NCI-H1930 (cell line): ENCODE results near the gene SCN5A.

ENCODE experiments used
- DNase-seq, 2 experiments: peaks; one replicate each; lab custom pipeline; 2025; lab: John Stamatoyannopoulos, UW

Gene SCN5A

DNA sequence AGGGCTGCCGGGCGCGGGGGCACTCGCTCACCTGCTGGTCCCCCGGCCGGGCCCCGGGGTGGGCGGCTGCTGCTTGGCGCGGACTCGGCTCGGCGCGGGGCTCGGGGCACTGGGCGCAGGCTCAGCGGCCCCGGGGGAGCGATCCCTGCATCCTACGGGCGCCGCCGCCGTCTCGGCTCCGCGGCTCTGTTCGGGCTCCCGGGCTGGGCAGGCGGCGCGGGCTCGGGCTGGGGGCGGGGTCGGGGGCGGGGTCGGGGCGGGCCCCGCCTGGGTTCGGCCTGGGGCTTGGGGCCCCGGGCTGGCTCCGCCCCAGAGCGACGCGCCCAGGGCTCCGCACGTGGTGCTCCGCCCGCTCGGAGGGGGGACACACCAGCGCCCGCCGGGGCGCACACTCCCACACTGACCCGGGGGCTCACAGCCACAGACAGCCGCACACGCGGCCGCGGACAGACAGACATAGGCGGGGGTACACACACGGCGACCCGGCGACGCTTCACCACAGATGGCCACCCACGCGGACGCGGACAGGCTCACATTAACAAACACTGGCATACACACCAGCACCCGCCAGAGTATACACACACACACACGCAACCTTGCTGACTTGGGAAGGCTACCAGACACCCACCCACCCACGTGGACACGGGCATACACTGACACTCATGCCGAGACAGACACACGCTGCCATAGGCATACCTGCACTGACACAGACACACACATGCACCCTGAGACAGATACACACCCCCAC is at the start of gene SCN5A:
Gene SCN5A (minus strand): TSS at position 188 of the 748 bp plus-strand sequence. CDS start 16,380 bp downstream, outside the sequence.
- peak in 1 of 2 experiments; percentile 49 for DNase-seq

DNA sequence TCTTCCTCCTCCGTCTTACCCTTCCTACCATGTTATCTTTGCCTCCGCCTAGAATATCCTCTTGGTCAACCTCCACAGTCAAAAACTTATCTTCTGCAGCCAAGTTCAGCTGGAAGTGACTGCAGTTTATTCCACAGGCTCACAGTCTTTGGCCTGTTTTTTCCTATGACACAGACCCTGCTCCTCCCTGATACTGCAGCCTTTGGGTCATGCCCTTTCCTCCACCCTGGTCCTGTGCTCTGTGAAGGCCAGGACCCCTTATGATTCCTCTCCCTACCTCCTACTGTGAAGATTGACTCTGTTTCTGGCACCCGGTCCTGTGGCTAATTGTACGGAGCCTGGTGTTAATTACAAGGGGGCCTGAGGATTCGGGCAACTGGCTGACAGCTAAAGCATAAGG is 49.3 kb upstream of the SCN5A start:
- no peak for DNase-seq

DNA sequence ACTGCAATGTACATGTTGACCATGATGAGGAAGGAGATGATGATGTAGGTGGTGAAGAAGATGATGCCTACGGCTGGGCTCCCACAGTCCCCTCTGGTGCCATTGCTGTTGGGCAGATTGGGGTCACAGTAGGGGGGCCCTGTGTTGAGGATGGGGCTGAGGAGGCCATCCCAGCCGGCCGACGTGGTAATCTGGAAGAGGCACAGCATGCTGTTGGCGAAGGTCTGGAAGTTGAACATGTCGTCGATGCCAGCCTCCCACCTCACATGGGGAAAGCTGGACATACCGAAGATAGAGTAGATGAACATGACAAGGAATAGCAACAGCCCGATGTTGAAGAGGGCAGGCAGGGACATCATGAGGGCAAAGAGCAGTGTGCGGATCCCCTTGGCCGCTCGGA is 48.6 kb upstream of the SCN5A start:
- DNase-seq, result no peak

DNA sequence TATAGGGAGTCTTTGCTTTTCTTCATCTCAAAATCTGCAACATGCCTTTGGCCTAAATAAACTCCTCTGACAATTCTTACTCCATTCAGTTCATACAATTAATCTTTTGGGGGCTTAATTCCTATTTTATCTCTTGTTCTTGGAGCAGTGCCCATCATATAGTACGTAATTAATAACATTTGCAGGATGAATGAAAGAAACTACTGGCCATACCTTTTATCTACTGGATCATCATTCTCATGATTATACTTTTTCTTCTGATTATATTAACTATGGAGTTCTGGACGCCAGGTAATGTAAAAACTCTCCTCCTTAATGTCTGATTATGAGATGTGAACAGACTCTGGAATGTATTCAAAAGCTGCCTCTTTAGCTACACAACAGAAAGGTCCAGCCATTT is 46.5 kb upstream of the SCN5A start:
- DNase-seq, result no peak

DNA sequence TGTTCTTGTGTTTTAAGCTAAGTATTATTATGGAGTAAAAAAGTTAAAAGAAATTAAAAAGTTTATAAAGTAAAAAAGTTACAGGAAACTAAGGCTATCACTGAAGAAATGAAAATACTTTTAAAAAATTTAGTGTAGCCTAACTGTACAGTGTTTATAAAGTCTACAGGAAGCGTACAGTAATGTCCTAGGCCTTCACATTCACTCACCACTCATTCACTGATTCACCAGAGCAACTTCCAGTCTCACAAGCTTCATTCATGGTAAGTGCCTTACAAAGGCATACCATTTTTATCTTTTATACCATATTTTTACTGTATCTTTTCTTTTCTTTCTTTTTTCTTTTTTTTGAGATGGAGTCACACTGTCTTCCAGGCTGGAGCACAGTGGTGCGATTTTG is 40.7 kb upstream of the SCN5A start:
- DNase-seq, result no peak

DNA sequence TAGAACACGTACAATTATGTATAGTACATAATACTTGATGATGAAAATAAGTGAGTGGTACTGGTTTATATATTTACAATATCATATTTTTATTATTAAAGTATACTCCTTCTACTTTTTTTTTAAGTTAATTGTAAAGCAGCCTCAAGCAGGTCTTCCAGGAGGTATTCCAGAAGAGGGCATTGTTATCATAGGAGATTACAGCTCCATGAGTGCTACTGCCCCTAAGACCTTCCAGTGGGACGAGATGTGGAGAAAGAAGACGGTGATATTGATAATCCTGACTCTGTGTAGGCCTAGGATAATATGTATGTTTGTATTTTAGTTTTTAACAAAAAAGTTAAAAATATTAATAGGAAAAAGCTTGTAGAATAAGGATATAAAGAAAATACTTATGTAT is 40.3 kb upstream of the SCN5A start:
- no peak for DNase-seq

DNA sequence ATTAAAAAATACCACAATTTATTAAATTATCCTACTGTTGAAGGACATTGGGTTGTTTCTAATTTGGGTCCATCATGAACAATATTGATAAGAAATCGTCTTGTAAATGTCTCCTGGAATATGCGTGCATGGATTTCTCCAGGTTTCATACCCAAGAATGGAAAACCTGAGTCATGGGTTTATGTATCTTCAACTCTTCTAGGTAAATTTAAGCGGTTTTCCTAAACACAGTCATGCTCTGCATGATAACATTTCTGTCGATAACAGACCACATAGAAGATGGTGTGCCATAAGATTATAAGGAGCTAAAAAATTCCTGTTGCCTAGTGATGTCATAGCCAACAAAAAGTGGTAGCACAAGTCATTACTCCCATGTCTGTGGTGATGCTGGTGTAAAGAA is 39.9 kb upstream of the SCN5A start:
- DNase-seq, result no peak

DNA sequence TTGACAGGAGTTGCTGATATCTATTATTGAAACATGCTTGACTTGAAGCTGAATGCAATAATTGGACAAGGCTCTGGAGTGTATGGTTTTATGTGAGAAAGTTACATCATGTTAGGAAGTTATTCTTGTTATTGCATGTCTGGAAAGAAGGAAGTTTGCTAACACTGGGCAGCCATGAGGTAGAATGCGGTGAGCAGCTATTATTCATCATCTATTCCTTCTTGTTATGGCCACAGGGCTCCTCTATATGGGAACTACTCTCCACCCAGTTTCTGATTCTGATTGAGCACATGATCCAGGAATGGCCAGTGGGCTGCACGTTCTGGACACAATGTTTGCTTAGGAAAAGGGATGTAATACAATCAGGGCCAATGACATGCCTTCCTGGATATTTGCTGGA is 37.8 kb upstream of the SCN5A start:
- no peak for DNase-seq

DNA sequence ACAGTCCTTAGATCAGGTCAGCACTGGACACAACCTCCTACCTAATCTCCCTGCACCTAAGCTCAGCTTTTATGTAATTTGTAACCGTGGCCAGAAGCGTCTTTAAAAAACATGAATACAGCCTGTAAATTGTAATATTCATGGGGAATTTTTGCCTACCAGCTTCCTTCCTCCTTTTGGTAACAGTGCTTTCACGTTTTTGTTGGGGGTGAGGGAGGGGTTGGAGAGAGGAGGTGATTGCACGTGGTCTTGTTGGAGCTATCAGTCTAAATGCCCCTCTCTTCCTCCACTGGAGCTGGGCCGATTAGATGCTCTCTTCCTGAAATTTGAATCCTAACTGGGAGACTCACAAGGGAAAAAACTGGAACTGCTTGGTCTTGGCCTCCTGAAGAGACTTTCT is 35.1 kb upstream of the SCN5A start:
- no peak for DNase-seq

DNA sequence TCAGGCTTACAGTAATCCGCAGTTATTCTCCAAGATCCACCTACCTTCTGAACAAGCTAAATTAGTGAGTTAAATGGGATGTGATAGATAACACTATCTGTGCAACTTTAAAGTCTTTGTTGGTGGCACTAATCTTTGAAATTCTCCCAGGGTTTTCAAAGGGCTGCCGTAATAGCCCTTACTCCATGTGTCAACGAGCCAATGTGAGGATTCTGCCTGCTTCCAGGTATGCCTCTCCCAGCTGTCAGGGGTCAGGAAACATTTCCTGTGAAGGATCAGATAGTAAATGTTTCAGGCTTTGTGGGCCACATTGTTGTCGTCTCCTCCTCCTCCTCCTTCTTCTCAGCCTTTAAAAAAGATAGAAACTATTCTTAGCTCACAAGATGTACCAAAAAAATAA is 20.2 kb upstream of the SCN5A start:
- DNase-seq, result no peak

DNA sequence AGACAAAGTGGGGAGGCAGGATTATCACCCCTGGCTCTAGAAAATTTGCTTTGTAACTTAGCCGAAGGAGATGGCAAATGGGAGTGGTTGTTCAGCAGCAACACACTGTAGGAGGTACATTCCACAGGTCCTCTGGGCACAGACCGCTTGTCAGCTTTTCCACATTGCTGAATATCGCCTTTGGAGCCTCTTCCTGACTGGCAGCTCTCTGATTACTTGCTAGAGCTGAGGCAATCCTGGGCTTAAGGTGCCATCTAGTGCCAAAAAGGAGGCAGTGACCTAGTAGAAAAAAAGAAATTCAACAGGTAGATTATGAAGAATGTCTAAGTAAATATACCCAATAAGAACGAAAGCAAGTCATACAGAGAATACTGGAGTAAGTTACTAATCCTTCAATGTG is 13.1 kb upstream of the SCN5A start:
- DNase-seq, result no peak

DNA sequence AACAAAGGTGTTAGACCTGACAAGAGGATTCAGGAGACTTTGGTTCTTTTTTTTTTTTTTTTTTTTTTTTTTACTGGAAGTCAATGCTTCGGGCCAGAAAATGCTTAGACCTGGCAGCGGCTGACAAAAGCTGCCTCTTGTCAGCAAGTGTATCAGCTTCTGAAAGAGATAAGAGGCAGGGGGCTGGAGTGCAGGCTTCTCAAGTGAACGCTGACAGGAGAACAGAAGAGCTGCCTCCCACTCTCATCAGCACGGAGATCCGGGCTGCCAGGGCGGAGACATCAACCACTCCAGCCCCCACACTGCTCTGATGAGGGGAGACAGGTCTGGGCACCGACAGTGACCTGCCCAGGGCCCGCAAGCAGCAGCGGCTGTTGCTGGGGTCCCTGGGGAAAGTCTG is 9.4 kb upstream of the SCN5A start:
- DNase-seq, result no peak

DNA sequence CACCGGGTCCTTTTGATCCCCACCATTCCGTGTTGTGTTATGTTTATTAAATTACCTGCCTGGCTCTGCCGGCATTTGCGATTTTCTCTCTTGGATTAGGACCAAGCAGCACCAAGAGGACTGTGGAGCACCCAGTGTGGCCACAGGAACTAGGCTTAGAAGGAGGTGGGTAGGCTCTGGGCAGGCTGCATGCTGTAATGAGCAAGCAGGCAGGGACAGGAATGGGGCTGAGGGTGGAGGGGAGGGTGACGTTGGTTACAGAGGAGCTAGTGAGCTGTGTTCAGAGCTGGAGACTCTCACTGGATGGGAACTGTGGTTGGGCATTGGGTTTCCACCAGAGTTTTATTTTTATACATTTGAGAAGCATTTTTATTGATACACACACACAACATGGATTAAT is 7.9 kb upstream of the SCN5A start:
- no peak for DNase-seq

DNA sequence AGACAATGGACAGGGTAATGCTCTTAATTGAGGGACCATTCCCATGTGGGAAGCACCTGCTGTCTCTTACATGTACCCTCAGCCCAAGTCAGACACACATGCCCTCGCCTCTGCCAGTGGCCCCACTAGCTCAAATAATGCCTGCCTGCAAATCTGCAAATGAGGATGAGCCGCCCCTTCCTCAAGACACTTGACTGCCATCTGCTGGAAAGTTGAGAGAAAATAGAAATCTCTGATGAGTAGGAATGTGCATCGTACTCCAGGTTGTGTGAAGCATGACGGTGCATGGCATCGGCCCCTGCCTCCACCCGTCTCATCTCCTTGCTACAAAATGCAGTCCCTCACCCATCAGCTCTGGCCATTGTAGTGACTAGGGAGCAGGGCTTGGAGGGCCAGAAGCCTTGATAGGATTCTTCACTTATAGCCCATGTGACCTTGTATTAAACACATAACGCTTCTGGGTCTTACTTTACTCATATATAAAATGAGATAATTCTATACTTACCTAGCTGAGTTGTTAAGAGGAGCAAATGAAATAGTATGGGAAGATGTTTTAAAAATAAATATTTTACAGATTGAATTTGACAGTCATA is 6.3 kb upstream of the SCN5A start:
- peak in 1 of 2 experiments; percentile 26 for DNase-seq

DNA sequence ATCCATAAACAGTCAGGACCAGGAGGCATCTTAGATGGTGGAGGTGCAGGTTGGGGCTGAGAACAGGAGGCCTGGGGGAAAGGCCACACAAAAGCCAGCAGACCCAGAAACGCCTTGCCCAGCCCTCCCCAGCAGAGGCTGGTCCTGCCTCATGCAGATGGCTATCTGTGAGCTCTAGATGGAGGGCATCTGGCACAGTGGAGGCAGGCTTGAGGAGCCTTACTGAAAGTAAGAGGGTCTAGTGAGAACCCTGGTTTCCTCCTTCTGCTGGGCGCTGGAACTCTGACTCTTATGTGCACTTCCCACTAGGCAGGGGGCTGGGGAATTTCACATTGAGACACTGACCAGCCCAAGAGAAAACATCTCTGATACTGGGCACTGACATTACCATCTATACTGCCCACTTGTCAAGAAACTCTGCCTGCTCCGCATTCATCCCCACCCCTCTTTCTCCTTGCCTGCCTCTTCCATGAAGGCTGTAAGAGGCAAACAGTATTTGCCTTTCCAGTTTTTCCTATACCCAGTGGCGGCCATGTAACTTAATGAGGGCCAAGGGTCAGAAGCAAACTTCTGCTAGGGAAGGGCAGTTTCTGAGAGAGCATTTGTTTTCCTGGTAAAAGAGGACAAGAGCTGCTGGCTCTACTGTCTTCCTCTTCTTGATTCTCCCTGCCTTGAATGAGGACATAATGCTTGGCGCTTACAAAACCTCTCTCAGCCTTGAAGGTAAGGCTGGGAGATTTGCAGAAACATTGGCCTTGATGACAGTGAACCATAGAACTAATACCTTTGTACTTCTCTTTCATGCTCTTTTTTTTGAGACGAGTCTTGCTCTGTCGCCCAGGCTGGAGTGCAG is 4.4 kb upstream of the SCN5A start:
- no peak for DNase-seq

DNA sequence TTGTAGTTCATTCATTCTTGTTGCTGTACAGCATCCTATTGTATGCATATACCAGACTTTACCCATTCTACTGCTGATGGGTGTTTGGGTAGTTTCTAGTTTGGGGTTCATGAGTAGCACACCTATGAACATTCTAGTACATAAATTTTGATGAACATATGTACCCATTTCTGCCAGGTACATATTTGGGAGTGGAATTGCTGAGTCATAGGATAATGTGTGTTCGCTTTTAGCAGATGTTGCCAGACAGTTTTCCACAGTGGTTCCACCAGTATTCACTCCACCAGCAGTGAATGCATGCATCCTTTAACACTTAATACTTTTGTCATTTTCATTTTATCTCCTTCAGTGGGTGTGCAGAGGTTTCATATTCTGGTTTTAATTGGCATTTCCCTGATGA is 3.4 kb upstream of the SCN5A start:
- no peak for DNase-seq

DNA sequence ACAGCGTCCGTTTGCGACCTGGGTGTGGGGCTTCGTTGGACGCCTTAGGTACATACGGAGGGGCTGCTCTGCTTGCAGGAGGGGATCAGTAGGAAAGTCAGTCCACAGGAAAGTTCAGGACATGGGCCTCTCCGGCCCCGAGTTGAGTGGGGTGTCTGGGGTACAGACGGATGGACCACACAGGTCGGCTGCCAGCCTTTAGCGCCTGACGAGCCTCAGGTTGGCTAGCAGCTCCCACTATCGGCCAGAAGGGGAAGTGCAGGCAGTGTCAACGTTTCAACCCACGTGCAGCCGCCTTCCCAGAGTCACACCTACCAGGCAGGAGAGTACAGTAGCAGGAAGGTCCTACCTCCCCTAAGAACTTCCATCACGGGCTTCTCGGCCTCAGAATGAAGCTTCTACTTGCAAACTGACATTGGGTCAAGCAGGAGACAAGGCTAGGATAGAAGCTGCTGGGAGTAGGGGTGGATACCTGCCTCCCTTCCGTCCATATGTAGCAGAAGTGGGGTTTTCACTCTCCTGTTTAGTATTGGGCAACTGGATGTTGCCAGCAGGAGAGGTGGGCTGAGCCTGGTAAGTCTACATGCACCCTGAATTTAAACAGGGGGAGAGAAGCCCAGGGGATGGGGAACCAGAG is 1.8 kb upstream of the SCN5A start:
- peak in 1 of 2 experiments; percentile 47 for DNase-seq

DNA sequence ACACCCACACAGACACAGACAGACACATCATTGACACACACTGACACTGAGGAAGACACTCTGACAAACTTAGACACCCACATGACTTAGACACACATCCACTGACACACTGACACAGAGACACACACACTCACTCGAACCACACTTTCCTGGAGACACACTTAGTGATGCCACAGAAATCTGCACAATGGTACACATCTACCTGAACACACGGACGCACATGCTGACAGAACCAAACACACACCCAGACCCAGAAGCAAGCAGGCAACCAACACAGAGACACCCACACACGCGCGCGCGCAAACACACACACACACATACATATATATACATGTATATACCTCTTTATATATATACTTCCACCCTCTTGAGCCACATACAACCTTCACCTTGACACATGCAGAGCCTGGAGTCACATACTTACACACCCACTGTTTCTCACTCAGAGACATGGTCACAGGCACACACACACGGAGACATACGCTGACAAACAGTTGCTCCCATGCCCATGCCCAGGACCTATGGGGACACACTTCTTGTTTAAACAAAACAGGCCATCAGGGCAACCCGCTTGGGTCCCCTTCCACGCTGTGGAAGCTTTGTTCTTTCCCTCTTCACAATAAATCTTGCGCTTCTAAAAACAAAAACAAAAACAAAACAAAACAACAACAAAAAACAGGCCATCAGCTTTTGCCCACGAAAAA is 913 bp upstream of the SCN5A start:
- DNase-seq, result no peak

DNA sequence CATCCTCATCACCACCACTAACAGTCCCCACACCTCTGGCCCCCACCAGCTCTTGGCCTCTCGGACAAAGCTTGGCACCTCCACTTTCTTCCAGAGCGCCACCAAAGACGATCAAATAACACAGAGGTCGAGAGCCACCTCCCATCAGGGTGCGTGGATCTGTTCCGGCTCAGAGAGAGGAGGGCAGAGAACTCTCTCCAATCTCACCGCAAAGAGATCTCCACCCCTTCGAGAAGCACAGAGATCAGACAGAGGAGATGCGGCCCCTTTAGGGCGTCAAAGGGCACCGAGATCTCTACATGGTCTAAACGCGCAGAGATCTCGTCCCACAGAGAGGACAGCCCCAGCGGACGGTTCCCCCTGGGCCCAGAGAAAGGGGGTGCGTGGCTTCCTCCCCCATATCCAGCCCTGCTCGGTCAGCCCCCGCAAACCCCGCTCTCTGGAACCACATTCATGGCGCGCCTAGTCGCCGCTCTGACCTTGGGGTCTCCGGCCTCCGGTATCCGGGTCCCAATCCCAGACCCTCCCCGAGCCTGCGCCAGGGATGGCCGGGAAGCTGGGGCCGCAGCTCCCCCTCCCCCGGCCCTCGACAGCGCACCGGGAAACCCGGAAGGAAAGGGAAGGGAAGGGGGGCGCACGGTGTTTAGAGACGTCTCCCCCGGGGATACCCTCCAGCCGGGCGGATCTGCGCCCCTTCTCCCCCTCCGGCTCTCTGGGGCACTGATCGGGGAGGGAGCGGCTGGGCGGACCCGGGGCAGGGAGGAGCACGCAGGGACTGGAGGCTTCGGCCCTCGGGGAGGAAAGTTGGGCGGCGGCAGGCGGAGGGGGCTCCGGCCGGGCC is 608 bp downstream of the SCN5A start:
- DNase-seq, result no peak

DNA sequence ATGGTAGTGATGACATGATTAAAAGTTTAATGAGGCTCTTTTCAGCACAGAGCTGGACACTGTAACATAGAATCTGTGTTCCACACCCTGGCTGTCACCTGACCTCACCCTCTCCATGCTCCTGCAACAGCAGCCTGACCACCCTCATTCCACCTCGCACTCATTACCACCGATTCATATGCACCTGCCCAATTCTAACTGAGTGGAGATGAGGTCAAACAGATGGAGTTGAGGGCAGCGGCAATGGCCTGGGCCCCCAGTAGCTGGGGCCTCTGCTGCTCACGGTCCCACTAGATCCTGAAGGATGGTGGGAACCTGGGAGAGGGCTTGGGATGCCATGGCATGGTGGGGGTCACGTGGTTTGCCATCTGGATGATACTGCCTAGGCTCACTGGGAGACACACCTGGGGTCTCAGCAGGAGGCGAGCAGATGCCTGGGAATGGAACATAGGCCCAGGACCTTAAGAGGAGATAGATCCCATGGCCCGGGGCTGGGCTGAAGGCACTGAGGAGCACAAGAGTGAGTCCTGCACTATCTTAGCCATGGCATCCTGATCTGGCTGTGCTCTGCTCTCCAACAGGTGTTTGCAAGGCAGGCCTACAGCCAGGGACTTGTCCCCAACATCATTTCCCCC is 1.3 kb downstream of the SCN5A start:
- DNase-seq, result no peak
